GM12878 (cell line): ENCODE data around the gene GGN.

Experiments
- CTCF ChIP-seq, 3 experiments: IDR thresholded peaks in 2 of 3; conservative IDR thresholded peaks in 1 of 3; 2 replicates each; pipeline ENCODE4 v1.5.1; 2011; ENCODE audit warnings: low read depth in 3 of 3, low read length in 3 of 3, mild to moderate bottlenecking in 3 of 3, control low read depth in 2 of 3, moderate library complexity in 2 of 3, inconsistent platforms in 1 of 3, mixed read lengths in 1 of 3; ENCODE audit not compliant: control insufficient read depth in 2 of 3, insufficient read depth in 1 of 3; ENCODE audit errors: extremely low read depth in 1 of 3
- E2F8 ChIP-seq: fragments of 450-650 bp; IDR thresholded peaks from 2 replicates; pipeline ENCODE4 v1.6.1; 2018; ENCODE audit warnings: mild to moderate bottlenecking, low read depth, moderate library complexity; ENCODE audit not compliant: partially characterized antibody
- FOXK2 ChIP-seq: fragments of 450-650 bp; IDR thresholded peaks from 2 replicates; pipeline ENCODE4 v1.6.1; 2017; ENCODE audit warnings: mild to moderate bottlenecking, moderate library complexity
- HDGF ChIP-seq: fragments of 450-650 bp; IDR thresholded peaks from 2 replicates; pipeline ENCODE4 v1.6.1; 2016; ENCODE audit warnings: antibody characterized with exemption

DNA sequence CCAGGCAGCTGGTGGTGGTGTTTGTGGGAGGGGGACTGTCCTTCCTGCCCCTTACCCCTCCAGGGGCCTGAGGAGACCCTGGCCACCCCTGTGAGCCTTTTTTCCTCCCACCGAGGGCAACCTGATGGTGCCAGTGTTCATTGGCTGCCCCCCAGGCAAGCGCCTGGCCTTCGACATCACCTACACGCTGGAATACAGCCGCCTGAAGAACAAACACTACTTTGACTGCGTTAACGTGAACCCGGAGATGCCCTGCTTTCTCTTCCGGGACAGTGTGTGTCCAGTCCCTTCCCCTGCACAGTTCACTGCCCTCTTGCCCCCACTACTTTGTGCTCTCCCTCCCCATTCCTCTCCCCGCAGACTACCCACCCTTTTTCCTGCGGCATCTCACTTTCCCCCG is 20.8 kb downstream of the GGN start:
- TF ChIP-seq CTCF (IDR thresholded peaks at IDR 0.05 in 2 of 3, conservative IDR thresholded peaks at IDR 0.05 in 1 of 3; ENCODE audit: control insufficient read depth in 2 of 3, extremely low read depth in 1 of 3, insufficient read depth in 1 of 3, low read depth in 3 of 3, low read length in 3 of 3) (no peak), FOXK2 (no peak), E2F8 (no peak), HDGF (no peak)
